Measurements from ENCODE around the gene PAX5.

GRCh38 chr9:37030611-37030939 lies 3.5 kb downstream of the PAX5 start:
- TF ChIP-seq POLR2A (IDR thresholded peaks at IDR 0.05; ENCODE audit: low read length) (no peak), GATA1 (IDR thresholded peaks at IDR 0.05; ENCODE audit: low read depth, low read length) (no peak)
